Cardiac muscle cell (in vitro differentiated cells and primary cell): ENCODE results near the gene B3GLCT. TPM values are rescaled to one million over a fixed set of nuclear protein-coding genes. Genes with fewer than 3 reads are reported as not detected.
A peak's percentile ranks its signal among the peaks of the same experiment; 100 is the strongest.

Experiments
- DNase-seq, 2 donors: peaks; one replicate each; pipeline versions ENCODE4 v3.0.0 to v3.0.0-alpha.2; 2010 to 2017; ENCODE audit warnings: low read depth in 1 of 2, low spot score in 1 of 2
- H3K27ac ChIP-seq: fragments of 200-600 bp; sonication (generic); 2 replicates; pipeline ENCODE4 v1.5.1; 2016
- H3K27me3 ChIP-seq: fragments of 200-600 bp; sonication (generic); 2 replicates; pipeline ENCODE4 v1.6.0; 2016; ENCODE audit warnings: control low read depth
- H3K36me3 ChIP-seq: fragments of 200-600 bp; sonication (generic); 2 replicates; pipeline ENCODE4 v1.5.1; 2016; ENCODE audit warnings: control low read depth
- H3K4me1 ChIP-seq: fragments of 200-600 bp; sonication (generic); 2 replicates; pipeline ENCODE4 v1.8.1; 2017; ENCODE audit warnings: low read depth, mild to moderate bottlenecking, mixed run types
- H3K4me3 ChIP-seq: fragments of 200-600 bp; sonication (generic); 2 replicates; pipeline ENCODE4 v1.5.1; 2016; ENCODE audit warnings: mild to moderate bottlenecking
- H3K9me3 ChIP-seq: fragments of 200-600 bp; sonication (generic); 2 replicates; pipeline ENCODE4 v1.5.1; 2017; ENCODE audit warnings: low read depth, mild to moderate bottlenecking, control low read depth
- polyA plus RNA-seq: library from polyadenylated mRNA; unstranded; fragments of >200 nt; fragmentation: Nextera tagmentation; extraction: Ambion mirVana; gene quantifications from 2 replicates; pipeline ENCODE4 v1.2.1, GENCODE V29; 2016
- total RNA-seq: library from RNA; depleted of rRNA; stranded (reverse); fragments of >200 nt; gene quantifications from 2 replicates; pipeline ENCODE4 v1.2.3, GENCODE V29; 2016
- TF ChIP-seq, protein P1 (sequence below): IDR thresholded peaks from 2 replicates; pipeline ENCODE4 v1.5.1; 2012; ENCODE audit warnings: low read depth, mild to moderate bottlenecking, low read length

Gene B3GLCT
- total and polyA plus RNA-seq, 2 experiments from 2014 or later = 4.5 to 6.2 TPM

DNA sequence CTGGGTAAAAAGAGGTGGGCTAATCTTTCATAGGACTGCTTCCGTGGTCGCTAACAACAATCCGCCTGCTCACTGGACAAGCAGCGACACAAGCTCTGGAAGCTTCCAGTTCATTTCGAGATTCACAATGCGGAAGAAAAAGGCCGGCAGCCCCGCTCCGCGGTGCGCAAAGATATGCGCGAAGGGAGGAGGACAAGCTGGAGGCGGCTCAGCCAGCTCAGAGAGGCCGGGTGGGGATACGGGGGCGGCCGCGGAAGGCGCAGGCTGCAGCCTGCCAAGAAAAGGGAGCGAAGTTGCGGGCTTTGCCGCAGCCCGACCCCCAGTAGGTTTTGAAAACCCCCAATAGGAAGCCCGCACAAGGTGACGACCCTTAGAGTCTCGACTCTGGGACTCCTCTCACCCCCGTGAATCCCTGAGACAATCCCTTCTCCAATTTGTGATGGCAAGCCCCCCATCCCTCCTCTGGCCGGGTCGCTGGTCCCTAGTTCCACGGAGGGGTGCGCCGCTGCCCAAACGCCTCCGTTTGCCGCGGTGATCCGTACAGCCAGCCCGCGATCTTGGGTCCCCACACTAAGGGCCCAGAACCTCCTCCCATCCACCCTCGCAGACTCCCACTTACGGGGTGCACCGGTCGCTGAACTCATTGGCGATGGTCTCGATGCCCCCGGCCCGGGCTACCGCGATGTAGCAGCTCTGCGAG, 38.8 kb upstream of the B3GLCT start:
- H3K36me3 ChIP-seq = no peaks in the 10 kb centered on the region
- peak; percentile 85 to 86 for DNase-seq
- TF ChIP-seq, protein P1, sequence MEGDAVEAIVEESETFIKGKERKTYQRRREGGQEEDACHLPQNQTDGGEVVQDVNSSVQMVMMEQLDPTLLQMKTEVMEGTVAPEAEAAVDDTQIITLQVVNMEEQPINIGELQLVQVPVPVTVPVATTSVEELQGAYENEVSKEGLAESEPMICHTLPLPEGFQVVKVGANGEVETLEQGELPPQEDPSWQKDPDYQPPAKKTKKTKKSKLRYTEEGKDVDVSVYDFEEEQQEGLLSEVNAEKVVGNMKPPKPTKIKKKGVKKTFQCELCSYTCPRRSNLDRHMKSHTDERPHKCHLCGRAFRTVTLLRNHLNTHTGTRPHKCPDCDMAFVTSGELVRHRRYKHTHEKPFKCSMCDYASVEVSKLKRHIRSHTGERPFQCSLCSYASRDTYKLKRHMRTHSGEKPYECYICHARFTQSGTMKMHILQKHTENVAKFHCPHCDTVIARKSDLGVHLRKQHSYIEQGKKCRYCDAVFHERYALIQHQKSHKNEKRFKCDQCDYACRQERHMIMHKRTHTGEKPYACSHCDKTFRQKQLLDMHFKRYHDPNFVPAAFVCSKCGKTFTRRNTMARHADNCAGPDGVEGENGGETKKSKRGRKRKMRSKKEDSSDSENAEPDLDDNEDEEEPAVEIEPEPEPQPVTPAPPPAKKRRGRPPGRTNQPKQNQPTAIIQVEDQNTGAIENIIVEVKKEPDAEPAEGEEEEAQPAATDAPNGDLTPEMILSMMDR = peak; percentile 5
- peaks cover 13% of the 10 kb centered on the region for H3K4me1 ChIP-seq
- no peaks in the 10 kb centered on the region for H3K9me3 ChIP-seq
- peak overlapping the region; percentile 80 for H3K27ac ChIP-seq
- H3K27me3 ChIP-seq = no peaks in the 10 kb centered on the region
- H3K4me3 ChIP-seq = peak overlapping the region; percentile 72

DNA sequence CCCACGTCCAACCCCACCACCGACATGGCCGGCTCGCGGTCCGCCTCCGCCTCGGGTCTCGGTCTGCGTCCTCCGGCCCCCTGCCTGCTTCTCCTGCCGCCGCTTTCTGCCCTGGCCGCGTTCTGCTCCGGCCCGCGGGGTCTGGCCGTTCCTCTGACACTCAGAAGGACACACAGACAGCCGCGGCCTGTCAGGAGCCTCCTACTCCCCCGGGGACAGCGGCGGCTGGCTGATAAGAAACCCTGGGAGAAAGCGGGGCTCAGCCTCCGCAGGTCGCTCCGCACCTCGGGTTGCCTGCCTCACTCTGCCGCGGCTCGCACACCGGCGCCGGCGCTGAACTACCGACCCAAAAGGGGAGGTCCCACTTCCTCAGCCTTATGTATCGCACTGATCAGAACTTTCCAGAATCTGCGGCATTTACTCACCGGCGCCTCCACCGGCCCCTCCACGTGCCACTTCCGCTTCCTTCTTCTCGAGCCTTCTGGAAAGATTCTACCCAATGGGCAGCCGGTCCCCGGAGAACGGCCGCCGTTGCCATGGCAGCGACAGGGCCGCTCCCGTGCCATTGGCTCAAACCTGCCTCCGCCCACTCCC, 38.1 kb upstream of the B3GLCT start, which contains the start of gene HSPH1:
Gene HSPH1 (minus strand): TSS at position 348 of the 594 bp plus-strand sequence. CDS start 322 bp downstream, at position 26.
- Histone ChIP-seq H3K27ac (peak within 1 kb of the TSS; percentile 80), H3K4me3 (peak within 1 kb of the TSS; percentile 72), H3K36me3 (no peaks in the 10 kb centered on the region), H3K27me3 (no peaks in the 10 kb centered on the region), H3K4me1 (peaks cover 13% of the 10 kb centered on the region), H3K9me3 (no peaks in the 10 kb centered on the region)
- DNase-seq = peak; percentile 98 to 99
- TF ChIP-seq, protein P1 = peak; percentile 28

DNA sequence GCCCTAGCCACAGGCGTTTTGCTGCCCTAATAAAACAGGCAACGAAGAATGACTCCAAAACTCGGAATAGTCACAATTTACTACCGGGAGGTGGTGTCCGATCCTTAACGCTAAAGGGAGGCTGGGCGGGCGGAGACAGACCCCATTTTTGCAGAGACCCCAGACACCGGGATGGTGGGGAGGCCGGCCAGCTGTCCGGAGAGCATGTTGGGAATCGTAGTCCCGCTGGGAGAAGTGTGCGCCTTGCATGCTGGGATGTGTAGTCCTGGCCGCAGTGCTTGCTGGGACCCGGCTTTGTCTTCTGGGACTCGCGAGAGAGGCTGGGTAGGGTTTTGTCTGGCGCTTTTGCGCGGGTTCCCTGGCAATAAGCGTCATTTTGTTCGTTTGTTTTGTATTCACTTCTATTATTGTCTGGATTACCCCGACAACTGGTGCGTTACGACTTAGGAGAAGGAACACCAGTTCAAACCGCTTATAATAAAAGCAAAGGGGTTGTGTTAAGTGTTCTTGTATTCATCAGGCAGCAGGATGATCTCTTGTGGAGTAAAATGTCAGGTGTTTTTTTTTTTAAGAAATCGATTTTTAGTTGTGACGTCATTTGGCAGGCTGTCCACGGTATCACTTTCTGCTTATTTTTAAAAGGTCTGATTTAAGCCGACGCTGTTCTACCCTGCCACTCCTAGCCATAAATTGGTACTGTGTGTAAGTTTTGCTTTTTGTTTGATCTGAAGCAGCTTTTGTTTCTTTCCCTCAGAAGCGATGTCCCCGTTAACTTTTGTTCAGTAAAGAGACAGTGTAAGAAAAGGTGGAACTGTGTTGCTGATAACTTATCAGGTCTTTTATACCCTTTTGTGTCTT, 37.4 kb upstream of the B3GLCT start:
- Histone ChIP-seq H3K27me3 (no peaks in the 10 kb centered on the region), H3K27ac (peak overlapping the region; percentile 80), H3K4me1 (peaks cover 13% of the 10 kb centered on the region), H3K9me3 (no peaks in the 10 kb centered on the region), H3K4me3 (peak overlapping the region; percentile 72), H3K36me3 (no peaks in the 10 kb centered on the region)
- TF ChIP-seq, protein P1 = no peak
- DNase-seq = peak; percentile 95 to 99

DNA sequence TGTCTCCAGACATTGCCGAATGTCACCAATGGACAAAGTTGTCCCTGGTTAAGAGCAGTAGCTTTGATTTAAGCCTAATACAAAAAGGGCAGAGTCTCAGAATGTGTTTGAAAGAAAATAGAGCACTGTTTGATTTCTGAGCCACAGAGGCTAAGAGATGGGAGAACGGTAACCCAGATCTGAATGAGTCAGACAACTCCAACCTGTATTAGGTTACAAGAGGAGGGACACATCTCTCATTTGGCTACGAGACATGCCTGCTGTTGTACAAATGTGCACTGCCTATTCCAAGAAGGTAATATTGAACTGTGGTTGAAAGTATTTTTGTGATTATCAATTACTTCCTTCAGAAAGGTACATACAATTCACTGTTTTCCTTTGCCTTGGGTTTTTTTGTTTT, 33.2 kb upstream of the B3GLCT start:
- no peak overlapping the region for H3K4me3 ChIP-seq
- no peaks in the 10 kb centered on the region for H3K27me3 ChIP-seq
- TF ChIP-seq, protein P1 = no peak
- peaks cover 4% of the 10 kb centered on the region for H3K4me1 ChIP-seq
- no peak overlapping the region for H3K27ac ChIP-seq
- no peaks in the 10 kb centered on the region for H3K9me3 ChIP-seq
- no peaks in the 10 kb centered on the region for H3K36me3 ChIP-seq
- no peak for DNase-seq

DNA sequence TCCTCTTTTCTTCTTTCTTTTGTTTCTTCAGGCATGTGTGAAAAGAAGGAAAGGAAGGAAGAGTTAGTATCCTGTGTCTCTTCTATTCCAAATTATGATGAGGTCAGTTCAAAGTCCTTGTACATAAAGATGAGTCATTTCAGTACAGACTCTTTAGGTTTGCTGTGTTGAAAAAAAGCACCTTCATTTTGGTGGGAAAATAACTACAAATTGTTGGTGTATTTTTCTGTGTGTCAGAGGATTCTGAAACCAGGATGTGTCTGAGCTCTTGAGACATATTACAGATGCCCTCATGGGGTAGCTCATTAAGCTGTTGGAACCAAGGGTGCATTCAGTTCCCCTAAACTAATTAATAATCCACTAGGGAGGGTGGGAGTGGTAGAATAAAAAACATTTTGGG, 32.3 kb upstream of the B3GLCT start:
- Histone ChIP-seq H3K9me3 (no peaks in the 10 kb centered on the region), H3K36me3 (no peaks in the 10 kb centered on the region), H3K4me1 (peaks cover 4% of the 10 kb centered on the region), H3K27me3 (no peaks in the 10 kb centered on the region), H3K4me3 (no peak overlapping the region), H3K27ac (no peak overlapping the region)
- TF ChIP-seq, protein P1 = no peak
- DNase-seq = no peak
